ENCODE data around the gene OGFOD1. TPM values are rescaled to one million over a fixed set of nuclear protein-coding genes. Genes with fewer than 3 reads are reported as not detected.

Gene OGFOD1
- total and polyA plus RNA-seq, 2 of the 13 experiments (the other 11 are each of a cell fraction or from before 2014, with no cell fraction given), result 35.2 to 81.3 TPM

DNA sequence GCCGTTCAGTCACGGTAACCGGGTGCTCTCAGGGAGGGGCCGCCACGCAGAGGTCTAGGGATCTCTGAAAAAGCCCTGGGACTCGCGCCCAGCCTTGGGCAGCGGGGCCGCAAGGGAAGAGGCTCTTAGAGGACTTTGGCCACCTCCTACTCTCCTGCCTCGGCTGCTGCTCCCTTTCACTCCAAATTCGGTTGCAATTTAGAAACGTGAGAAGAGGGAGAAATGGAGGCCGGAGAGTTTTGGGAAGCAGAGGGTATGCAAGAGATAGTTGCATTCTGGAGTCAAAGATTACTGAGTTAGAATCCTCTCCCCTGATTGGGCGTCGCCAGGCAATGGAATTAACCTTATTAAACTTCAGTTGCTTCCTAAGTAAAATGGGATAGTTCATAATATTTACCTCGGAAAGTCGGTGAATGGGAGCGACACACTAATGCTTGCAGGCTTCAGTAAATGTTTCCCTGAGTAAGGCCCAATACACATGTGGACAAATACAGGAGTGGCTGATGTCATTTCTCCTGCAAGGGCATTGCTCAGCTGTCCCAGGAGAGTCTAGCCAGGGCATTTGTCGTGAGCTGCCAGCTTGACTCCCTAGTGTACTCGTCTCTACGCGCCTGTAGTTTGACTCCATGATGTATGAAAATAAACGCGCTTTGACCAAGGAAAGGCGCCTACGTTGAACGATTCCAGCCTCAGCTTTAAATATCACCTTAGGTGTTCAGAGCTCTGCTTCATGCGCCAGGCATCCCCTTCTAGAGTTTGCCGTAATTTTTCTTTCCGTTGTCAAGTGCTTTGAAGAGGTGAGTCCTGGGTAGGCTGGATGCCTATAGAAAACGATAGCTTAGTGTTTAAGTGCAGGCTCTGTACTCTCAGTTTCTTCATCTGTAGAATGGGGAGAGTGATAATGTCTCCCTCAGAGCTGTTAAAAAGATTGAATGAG, 667 bp downstream of the OGFOD1 start (continued):
- TF ChIP-seq TEAD3 (CRISPR knock-in tag; optimal IDR thresholded peaks at IDR 0.05; ENCODE audit: borderline replicate concordance) (no peak), MEIS1 (CRISPR knock-in tag; IDR thresholded peaks at IDR 0.05; ENCODE audit: borderline replicate concordance) (no peak), SRSF9 (IDR thresholded peaks at IDR 0.05; ENCODE audit: borderline replicate concordance, insufficient read depth, low read depth, low read length, poor library complexity, severe bottlenecking) (no peak), YEATS4 (CRISPR knock-in tag; IDR thresholded peaks at IDR 0.05; ENCODE audit: borderline replicate concordance) (peak; percentile 67; the same call in 1 of the 2 replicates), MAX (IDR thresholded peaks at IDR 0.05) (peak; percentile 36), MTF1 (CRISPR knock-in tag; IDR thresholded peaks at IDR 0.05) (0 out of 2 replicates have a peak, but pooled peaks have one; percentile 74), GFI1 (CRISPR knock-in tag; IDR thresholded peaks at IDR 0.05; ENCODE audit: borderline replicate concordance) (peak; percentile 51; the same call in 1 of the 2 replicates), ELF4 (CRISPR knock-in tag; IDR thresholded peaks at IDR 0.05; ENCODE audit: borderline replicate concordance) (no peak), SKIL (CRISPR knock-in tag; IDR thresholded peaks at IDR 0.05; ENCODE audit: borderline replicate concordance) (no peak), ZNF607 (CRISPR knock-in tag; IDR thresholded peaks at IDR 0.05; ENCODE audit: borderline replicate concordance) (peak; percentile 13; the same call in 1 of the 2 replicates), SOX6 (IDR thresholded peaks at IDR 0.05) (no peak), SOX6 (CRISPR knock-in tag; IDR thresholded peaks at IDR 0.05) (no peak), ZNF30 (CRISPR knock-in tag; IDR thresholded peaks at IDR 0.05) (no peak), SP140L (CRISPR knock-in tag; IDR thresholded peaks at IDR 0.05; ENCODE audit: borderline replicate concordance) (0 out of 2 replicates have a peak, but pooled peaks have one; percentile 75), NCOA1 (CRISPR knock-in tag; IDR thresholded peaks at IDR 0.05) (0 out of 2 replicates have a peak, but pooled peaks have one; percentile 3), NFKB2 (CRISPR knock-in tag; IDR thresholded peaks at IDR 0.05; ENCODE audit: borderline replicate concordance) (no peak), KLF11 (CRISPR knock-in tag; IDR thresholded peaks at IDR 0.05) (no peak), ZNF451 (CRISPR knock-in tag; IDR thresholded peaks at IDR 0.05) (peak; percentile 18; the same call in 1 of the 2 replicates), KMT2A (CRISPR knock-in tag; IDR thresholded peaks at IDR 0.05) (peak; percentile 35; the same call in 1 of the 2 replicates), FOXJ3 (CRISPR knock-in tag; IDR thresholded peaks at IDR 0.05; ENCODE audit: borderline replicate concordance) (no peak), ZMYM2 (CRISPR knock-in tag; IDR thresholded peaks at IDR 0.05) (0 out of 2 replicates have a peak, but pooled peaks have one; percentile 23)
- TF ChIP-seq, protein P1, sequence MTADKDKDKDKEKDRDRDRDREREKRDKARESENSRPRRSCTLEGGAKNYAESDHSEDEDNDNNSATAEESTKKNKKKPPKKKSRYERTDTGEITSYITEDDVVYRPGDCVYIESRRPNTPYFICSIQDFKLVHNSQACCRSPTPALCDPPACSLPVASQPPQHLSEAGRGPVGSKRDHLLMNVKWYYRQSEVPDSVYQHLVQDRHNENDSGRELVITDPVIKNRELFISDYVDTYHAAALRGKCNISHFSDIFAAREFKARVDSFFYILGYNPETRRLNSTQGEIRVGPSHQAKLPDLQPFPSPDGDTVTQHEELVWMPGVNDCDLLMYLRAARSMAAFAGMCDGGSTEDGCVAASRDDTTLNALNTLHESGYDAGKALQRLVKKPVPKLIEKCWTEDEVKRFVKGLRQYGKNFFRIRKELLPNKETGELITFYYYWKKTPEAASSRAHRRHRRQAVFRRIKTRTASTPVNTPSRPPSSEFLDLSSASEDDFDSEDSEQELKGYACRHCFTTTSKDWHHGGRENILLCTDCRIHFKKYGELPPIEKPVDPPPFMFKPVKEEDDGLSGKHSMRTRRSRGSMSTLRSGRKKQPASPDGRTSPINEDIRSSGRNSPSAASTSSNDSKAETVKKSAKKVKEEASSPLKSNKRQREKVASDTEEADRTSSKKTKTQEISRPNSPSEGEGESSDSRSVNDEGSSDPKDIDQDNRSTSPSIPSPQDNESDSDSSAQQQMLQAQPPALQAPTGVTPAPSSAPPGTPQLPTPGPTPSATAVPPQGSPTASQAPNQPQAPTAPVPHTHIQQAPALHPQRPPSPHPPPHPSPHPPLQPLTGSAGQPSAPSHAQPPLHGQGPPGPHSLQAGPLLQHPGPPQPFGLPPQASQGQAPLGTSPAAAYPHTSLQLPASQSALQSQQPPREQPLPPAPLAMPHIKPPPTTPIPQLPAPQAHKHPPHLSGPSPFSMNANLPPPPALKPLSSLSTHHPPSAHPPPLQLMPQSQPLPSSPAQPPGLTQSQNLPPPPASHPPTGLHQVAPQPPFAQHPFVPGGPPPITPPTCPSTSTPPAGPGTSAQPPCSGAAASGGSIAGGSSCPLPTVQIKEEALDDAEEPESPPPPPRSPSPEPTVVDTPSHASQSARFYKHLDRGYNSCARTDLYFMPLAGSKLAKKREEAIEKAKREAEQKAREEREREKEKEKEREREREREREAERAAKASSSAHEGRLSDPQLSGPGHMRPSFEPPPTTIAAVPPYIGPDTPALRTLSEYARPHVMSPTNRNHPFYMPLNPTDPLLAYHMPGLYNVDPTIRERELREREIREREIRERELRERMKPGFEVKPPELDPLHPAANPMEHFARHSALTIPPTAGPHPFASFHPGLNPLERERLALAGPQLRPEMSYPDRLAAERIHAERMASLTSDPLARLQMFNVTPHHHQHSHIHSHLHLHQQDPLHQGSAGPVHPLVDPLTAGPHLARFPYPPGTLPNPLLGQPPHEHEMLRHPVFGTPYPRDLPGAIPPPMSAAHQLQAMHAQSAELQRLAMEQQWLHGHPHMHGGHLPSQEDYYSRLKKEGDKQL (CRISPR knock-in tag; IDR thresholded peaks at IDR 0.05; ENCODE audit: low read depth), result no peak

Measured in HepG2 (cell line).